GM21786 (cell line): ENCODE data around the gene VCY1B.
"Not testable (repeated sequence)": the region's sequence is repeated elsewhere in the genome, so short reads cannot be mapped to it uniquely, and the experiment has no call there.

Source experiments
- ATAC-seq: cut with Tn5 transposase; IDR thresholded peaks from one replicate; pipeline ENCODE4 v1.9.1; 2021; ENCODE audit not compliant: unreplicated experiment

The VCY1B gene

DNA sequence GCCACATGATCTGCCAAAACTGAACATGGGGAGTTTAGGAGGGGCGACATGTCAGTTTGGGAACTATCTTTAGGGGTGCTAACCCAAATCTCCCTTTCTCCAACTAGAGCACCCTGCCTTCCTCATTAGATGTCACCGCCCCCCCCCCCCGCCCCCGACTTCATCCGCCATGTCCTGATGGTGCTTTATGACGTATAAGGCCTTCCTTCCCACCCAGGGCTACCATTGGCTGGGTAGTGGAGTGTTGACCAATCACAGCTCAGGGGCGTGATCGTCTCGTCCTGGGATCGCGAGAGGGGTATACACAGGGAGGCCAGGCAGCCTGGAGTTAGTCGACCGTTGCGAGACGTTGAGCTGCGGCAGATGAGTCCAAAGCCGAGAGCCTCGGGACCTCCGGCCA, at the start of gene VCY1B:
Gene VCY1B (plus strand): TSS at position 301 of the 400 bp plus-strand sequence. CDS start 63 bp downstream, at position 364.
- ATAC-seq: not testable (repeated sequence)

DNA sequence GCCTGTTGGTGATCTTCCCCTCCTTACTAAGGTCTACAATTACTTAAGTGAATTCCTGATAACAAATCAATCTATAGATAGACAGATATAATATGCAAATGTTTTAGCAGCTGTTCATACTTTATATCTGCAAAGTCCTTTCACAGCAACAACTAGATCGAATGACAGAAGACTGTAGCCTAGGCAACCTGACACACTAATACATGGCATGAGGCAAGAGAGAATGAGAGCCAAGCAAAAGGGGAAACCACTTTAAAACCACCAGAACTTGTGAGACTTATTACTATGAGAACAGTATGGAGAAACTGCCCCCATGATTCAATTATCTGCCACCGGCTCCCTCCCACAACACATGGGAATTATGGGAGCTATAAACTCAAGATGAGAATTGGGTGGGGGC, 44.1 kb upstream of the VCY1B start:
- ATAC-seq: not testable (repeated sequence)

DNA sequence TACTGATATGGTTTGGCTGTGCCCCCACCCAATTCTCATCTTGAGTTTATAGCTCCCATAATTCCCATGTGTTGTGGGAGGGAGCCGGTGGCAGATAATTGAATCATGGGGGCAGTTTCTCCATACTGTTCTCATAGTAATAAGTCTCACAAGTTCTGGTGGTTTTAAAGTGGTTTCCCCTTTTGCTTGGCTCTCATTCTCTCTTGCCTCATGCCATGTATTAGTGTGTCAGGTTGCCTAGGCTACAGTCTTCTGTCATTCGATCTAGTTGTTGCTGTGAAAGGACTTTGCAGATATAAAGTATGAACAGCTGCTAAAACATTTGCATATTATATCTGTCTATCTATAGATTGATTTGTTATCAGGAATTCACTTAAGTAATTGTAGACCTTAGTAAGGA, 25.6 kb upstream of the VCY1B start:
- not testable (repeated sequence) for ATAC-seq

DNA sequence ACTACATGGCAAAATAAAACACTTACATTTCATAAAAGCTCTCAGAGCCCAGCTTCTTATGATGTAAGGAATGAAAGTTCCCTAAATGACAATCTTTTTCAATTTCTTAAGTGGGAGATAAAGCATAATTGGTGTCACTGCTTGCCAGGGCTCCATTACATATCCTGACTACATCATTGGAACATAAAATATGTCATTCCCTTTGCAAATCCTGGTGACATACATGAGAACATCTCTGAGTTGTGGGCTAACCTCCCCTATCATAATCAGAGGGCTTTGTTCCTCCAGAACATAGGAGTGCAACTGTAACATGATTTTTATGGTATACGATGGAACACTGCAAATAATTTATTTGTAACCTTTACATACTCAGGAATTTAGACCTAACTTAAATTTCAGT, 29.9 kb downstream of the VCY1B start:
- ATAC-seq: no peak
